Hepatocyte (in vitro differentiated cells): ENCODE measurements around the gene UBE4A. TPM values are rescaled to one million over a fixed set of nuclear protein-coding genes. Genes with fewer than 3 reads are reported as not detected.

ENCODE experiments used
- DNase-seq: peaks from one replicate; pipeline ENCODE4 v3.0.0-alpha.2; 2016; ENCODE audit warnings: low spot score
- H2AFZ ChIP-seq: fragments of 200-600 bp; sonication (generic); 2 replicates; pipeline ENCODE4 v1.6.0; 2016; ENCODE audit warnings: antibody characterized with exemption, mild to moderate bottlenecking
- H3K27ac ChIP-seq: fragments of 200-600 bp; sonication (generic); 2 replicates; pipeline ENCODE4 v1.5.1; 2016; ENCODE audit warnings: mild to moderate bottlenecking
- H3K27me3 ChIP-seq: fragments of 200-600 bp; sonication (generic); 2 replicates; pipeline ENCODE4 v1.6.1; 2016
- H3K36me3 ChIP-seq: fragments of 200-600 bp; sonication (generic); replicated peaks from 2 replicates; pipeline ENCODE4 v1.5.1; 2016; ENCODE audit warnings: low read depth; ENCODE audit not compliant: insufficient read depth
- H3K4me1 ChIP-seq: fragments of 200-600 bp; sonication (generic); 2 replicates; pipeline ENCODE4 v1.5.1; 2016; ENCODE audit warnings: mild to moderate bottlenecking, moderate library complexity; ENCODE audit not compliant: insufficient read depth
- H3K4me2 ChIP-seq: fragments of 200-600 bp; sonication (generic); 2 replicates; pipeline ENCODE4 v1.6.0; 2016
- H3K4me3 ChIP-seq: fragments of 200-600 bp; sonication (generic); 2 replicates; pipeline ENCODE4 v1.5.1; 2016; ENCODE audit warnings: mild to moderate bottlenecking
- H3K79me2 ChIP-seq: fragments of 200-600 bp; sonication (generic); 2 replicates; pipeline ENCODE4 v1.6.0; 2017; ENCODE audit warnings: mild to moderate bottlenecking
- H3K9me2 ChIP-seq: fragments of 200-600 bp; sonication (generic); replicated peaks from 2 replicates; pipeline ENCODE4 v1.6.0; 2017; ENCODE audit warnings: mild to moderate bottlenecking; ENCODE audit not compliant: insufficient read depth
- H3K9me3 ChIP-seq: fragments of 200-600 bp; sonication (generic); 2 replicates; pipeline ENCODE4 v1.5.1; 2016; ENCODE audit warnings: low read depth, mild to moderate bottlenecking
- H4K20me1 ChIP-seq: fragments of 200-600 bp; sonication (generic); 2 replicates; pipeline ENCODE4 v1.6.0; 2016; ENCODE audit warnings: mild to moderate bottlenecking; ENCODE audit not compliant: insufficient read depth, poor library complexity, severe bottlenecking
- EZH2 ChIP-seq: fragments of 200-600 bp; sonication (generic); IDR thresholded peaks from 2 replicates; pipeline ENCODE4 v1.6.1; 2016; ENCODE audit warnings: antibody characterized with exemption, mild to moderate bottlenecking, borderline replicate concordance
- EZH2phosphoT487 ChIP-seq: fragments of 200-600 bp; sonication (generic); IDR thresholded peaks from one replicate; pipeline ENCODE4 v1.6.1; 2018; ENCODE audit warnings: antibody characterized with exemption, mild to moderate bottlenecking, low read depth, moderate library complexity; ENCODE audit not compliant: unreplicated experiment, severe bottlenecking
- WGBS: methylation state at CpG from one replicate; pipeline ENCODE4 v1.1.6; 2016; ENCODE audit warnings: low lambda C conversion rate; ENCODE audit errors: missing lambda C conversion rate; 5-methylcytosine and 5-hydroxymethylcytosine counted together
- polyA plus RNA-seq: library from polyadenylated mRNA; unstranded; fragments of >200 nt; fragmentation: Nextera tagmentation; extraction: Ambion mirVana; gene quantifications from 2 replicates; pipeline ENCODE4 v1.2.1, GENCODE V29; 2016
- total RNA-seq: library from RNA; depleted of rRNA; stranded (reverse); fragments of >200 nt; gene quantifications from 2 replicates; pipeline ENCODE4 v1.2.3, GENCODE V29; 2014
- TF ChIP-seq, protein P1 (sequence below): fragments of 200-600 bp; sonication (generic); IDR thresholded peaks from 2 replicates; pipeline ENCODE4 v1.5.1; 2016; ENCODE audit warnings: antibody characterized with exemption, mild to moderate bottlenecking; ENCODE audit not compliant: poor library complexity

The UBE4A gene
- total and polyA plus RNA-seq, 2 experiments from 2014 or later, result 19.7 to 57.5 TPM

DNA sequence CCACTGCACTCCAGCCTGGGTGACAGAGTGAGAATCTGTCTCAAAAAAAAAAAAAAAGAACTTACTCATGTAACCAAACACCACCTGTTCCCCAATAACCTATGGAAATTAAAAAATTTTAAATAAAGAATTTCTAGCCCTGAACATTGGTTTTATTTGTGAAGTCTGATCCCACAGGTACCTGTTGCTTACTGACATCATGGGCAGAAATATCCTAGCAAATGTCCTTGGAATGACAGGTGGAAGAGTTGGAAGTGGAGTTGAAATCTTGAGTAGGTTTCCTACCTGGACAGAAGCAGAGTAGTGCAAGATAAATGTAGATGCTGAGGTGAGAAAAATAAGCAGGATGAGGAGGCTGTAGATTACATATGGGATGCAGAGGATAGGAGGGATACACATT lies 34.1 kb upstream of the UBE4A start:
- no peak for DNase-seq
- no peak overlapping the region for H3K4me2 ChIP-seq
- peaks cover 18% of the 10 kb centered on the region for H3K4me1 ChIP-seq
- no peaks in the 10 kb centered on the region for H3K9me3 ChIP-seq
- no peaks in the 10 kb centered on the region for H4K20me1 ChIP-seq
- no peak overlapping the region for H3K4me3 ChIP-seq
- H3K27ac ChIP-seq, result no peak overlapping the region
- H3K27me3 ChIP-seq, result no peaks in the 10 kb centered on the region
- TF ChIP-seq, protein P1, sequence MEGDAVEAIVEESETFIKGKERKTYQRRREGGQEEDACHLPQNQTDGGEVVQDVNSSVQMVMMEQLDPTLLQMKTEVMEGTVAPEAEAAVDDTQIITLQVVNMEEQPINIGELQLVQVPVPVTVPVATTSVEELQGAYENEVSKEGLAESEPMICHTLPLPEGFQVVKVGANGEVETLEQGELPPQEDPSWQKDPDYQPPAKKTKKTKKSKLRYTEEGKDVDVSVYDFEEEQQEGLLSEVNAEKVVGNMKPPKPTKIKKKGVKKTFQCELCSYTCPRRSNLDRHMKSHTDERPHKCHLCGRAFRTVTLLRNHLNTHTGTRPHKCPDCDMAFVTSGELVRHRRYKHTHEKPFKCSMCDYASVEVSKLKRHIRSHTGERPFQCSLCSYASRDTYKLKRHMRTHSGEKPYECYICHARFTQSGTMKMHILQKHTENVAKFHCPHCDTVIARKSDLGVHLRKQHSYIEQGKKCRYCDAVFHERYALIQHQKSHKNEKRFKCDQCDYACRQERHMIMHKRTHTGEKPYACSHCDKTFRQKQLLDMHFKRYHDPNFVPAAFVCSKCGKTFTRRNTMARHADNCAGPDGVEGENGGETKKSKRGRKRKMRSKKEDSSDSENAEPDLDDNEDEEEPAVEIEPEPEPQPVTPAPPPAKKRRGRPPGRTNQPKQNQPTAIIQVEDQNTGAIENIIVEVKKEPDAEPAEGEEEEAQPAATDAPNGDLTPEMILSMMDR, result no peak
- no peaks in the 10 kb centered on the region for H3K79me2 ChIP-seq
- no peaks in the 10 kb centered on the region for H3K9me2 ChIP-seq
- no peak overlapping the region for H2AFZ ChIP-seq
- no peaks in the 10 kb centered on the region for H3K36me3 ChIP-seq

- H3K4me3 ChIP-seq, result no peak overlapping the region
- DNase-seq, result no peak
- no peak for TF ChIP-seq EZH2phosphoT487
- TF ChIP-seq, protein P1, result no peak
- no peak for TF ChIP-seq EZH2
- no peaks in the 10 kb centered on the region for H3K27me3 ChIP-seq
- H3K4me2 ChIP-seq, result no peak overlapping the region
- H3K27ac ChIP-seq, result no peak overlapping the region
- H2AFZ ChIP-seq, result no peak overlapping the region
- no peaks in the 10 kb centered on the region for H3K9me2 ChIP-seq
- no peaks in the 10 kb centered on the region for H3K36me3 ChIP-seq
- no peaks in the 10 kb centered on the region for H3K79me2 ChIP-seq
- H3K9me3 ChIP-seq, result no peaks in the 10 kb centered on the region
- H3K4me1 ChIP-seq, result no peaks in the 10 kb centered on the region
- no peaks in the 10 kb centered on the region for H4K20me1 ChIP-seq
These were observed 30.7 kb upstream of the UBE4A start for GRCh38 chr11:118328745-118329144.

- H3K4me2 ChIP-seq, result no peak overlapping the region
- no peak overlapping the region for H2AFZ ChIP-seq
- H3K9me2 ChIP-seq, result no peaks in the 10 kb centered on the region
- H4K20me1 ChIP-seq, result no peaks in the 10 kb centered on the region
- no peaks in the 10 kb centered on the region for H3K79me2 ChIP-seq
- no peak overlapping the region for H3K4me3 ChIP-seq
- H3K27ac ChIP-seq, result no peak overlapping the region
- no peaks in the 10 kb centered on the region for H3K27me3 ChIP-seq
- H3K36me3 ChIP-seq, result no peaks in the 10 kb centered on the region
- TF ChIP-seq, protein P1, result no peak
- TF ChIP-seq EZH2phosphoT487, result no peak
- no peak for TF ChIP-seq EZH2
- H3K9me3 ChIP-seq, result no peaks in the 10 kb centered on the region
- H3K4me1 ChIP-seq, result peaks cover 12% of the 10 kb centered on the region
- WGBS, result 90% methylated on average over 1 of the region's 1 CpG
- DNase-seq, result no peak
These were observed 24.7 kb upstream of the UBE4A start for GRCh38 chr11:118334745-118335144.

GRCh38 chr11:118338637-118339061 lies 20.8 kb upstream of the UBE4A start:
- Histone ChIP-seq H3K9me2 (no peaks in the 10 kb centered on the region), H3K27ac (peak overlapping the region; percentile 92), H3K79me2 (no peaks in the 10 kb centered on the region), H3K27me3 (no peaks in the 10 kb centered on the region), H3K4me1 (peaks cover 12% of the 10 kb centered on the region), H3K9me3 (no peaks in the 10 kb centered on the region), H4K20me1 (no peaks in the 10 kb centered on the region), H3K36me3 (no peaks in the 10 kb centered on the region), H3K4me3 (no peak overlapping the region), H2AFZ (no peak overlapping the region), H3K4me2 (no peak overlapping the region)
- WGBS, result 74% methylated on average over 7 of the region's 7 CpGs
- TF ChIP-seq EZH2phosphoT487 (no peak), EZH2 (no peak)
- TF ChIP-seq, protein P1, result no peak
- DNase-seq, result peak; percentile 81
